SK-N-SH (cell line): ENCODE results near the gene FOXP2. TPM values are rescaled to one million over a fixed set of nuclear protein-coding genes. Genes with fewer than 3 reads are reported as not detected.

Experiments
- CTCF ChIA-PET: fragments of 300-600, 350-600 bp; formaldehyde crosslinking; extraction: SDS; loops from one replicate; lab custom pipeline; 2021; lab: Yijun Ruan, JAX
- POLR2A ChIA-PET: fragments of 350-600 bp; sonication (Branson Sonifier 250); formaldehyde crosslinking; extraction: SDS; loops from one replicate; lab custom pipeline; 2020; ENCODE audit warnings: antibody characterized with exemption, inconsistent platforms; lab: Yijun Ruan, JAX
- DNase-seq: peaks from one replicate; pipeline ENCODE4 v3.0.0; 2012
- H2AFZ ChIP-seq: fragments of 200-600 bp; sonication (generic); 2 replicates; pipeline ENCODE4 v1.8.1; 2016; ENCODE audit warnings: antibody characterized with exemption, mild to moderate bottlenecking, low read depth
- H3F3A ChIP-seq: fragments of 200-600 bp; sonication (generic); replicated peaks from 2 replicates; pipeline ENCODE3; 2016; ENCODE audit warnings: antibody characterized with exemption, mild to moderate bottlenecking; ENCODE audit not compliant: insufficient read depth
- H3K27ac ChIP-seq, 2 experiments: fragments of 200-500 bp in 1 of 2; fragments of 200-600 bp in 1 of 2; sonication (Bioruptor generic) in 1 of 2; sonication (generic), shearing (Covaris generic) in 1 of 2; 2 replicates each; pipeline versions ENCODE4 v1.5.1 to v1.6.1; 2014 to 2016; ENCODE audit warnings: low read depth in 2 of 2, inconsistent platforms in 1 of 2, low read length in 1 of 2, mild to moderate bottlenecking in 1 of 2, mixed read lengths in 1 of 2
- H3K27me3 ChIP-seq: fragments of 200-600 bp; sonication (generic), shearing (Covaris generic); 2 replicates; pipeline ENCODE4 v1.6.1; 2016; ENCODE audit warnings: mixed run types; ENCODE audit not compliant: insufficient read depth
- H3K36me3 ChIP-seq, 2 experiments: fragments of 200-500 bp in 1 of 2; fragments of 200-600 bp in 1 of 2; sonication (Bioruptor generic) in 1 of 2; sonication (generic) in 1 of 2; replicated peaks in 1 of 2; 2 replicates each; pipeline versions ENCODE3 to v1.5.1; 2014 to 2016; ENCODE audit warnings: low read length in 1 of 2, mild to moderate bottlenecking in 1 of 2; ENCODE audit not compliant: insufficient read depth in 2 of 2, control insufficient read depth in 1 of 2
- H3K4me1 ChIP-seq, 2 experiments: fragments of 200-500 bp in 1 of 2; fragments of 200-600 bp in 1 of 2; sonication (Bioruptor generic) in 1 of 2; sonication (generic), shearing (Covaris generic) in 1 of 2; 2 replicates each; pipeline versions ENCODE4 v1.5.1 to v1.6.1; 2014 to 2016; ENCODE audit warnings: low read depth in 1 of 2, low read length in 1 of 2, mixed run types in 1 of 2; ENCODE audit not compliant: insufficient read depth in 2 of 2, control insufficient read depth in 1 of 2
- H3K4me2 ChIP-seq: fragments of 200-600 bp; sonication (generic), shearing (Covaris generic); 2 replicates; pipeline ENCODE4 v1.6.1; 2017; ENCODE audit warnings: mixed run types
- H3K4me3 ChIP-seq, 2 experiments: fragments of 200-500 bp in 1 of 2; fragments of 200-600 bp in 1 of 2; sonication (Bioruptor generic) in 1 of 2; sonication (generic), shearing (Covaris generic) in 1 of 2; 2 replicates each; pipeline versions ENCODE4 v1.5.1 to v1.8.1; 2014 to 2016; ENCODE audit warnings: low read depth in 2 of 2, inconsistent platforms in 1 of 2, low read length in 1 of 2, mild to moderate bottlenecking in 1 of 2, mixed read lengths in 1 of 2, moderate library complexity in 1 of 2
- H3K79me2 ChIP-seq: fragments of 200-600 bp; sonication (generic); 2 replicates; pipeline ENCODE4 v1.8.1; 2017; ENCODE audit warnings: mild to moderate bottlenecking; ENCODE audit not compliant: insufficient read depth
- H3K9ac ChIP-seq: fragments of 200-600 bp; sonication (generic); 2 replicates; pipeline ENCODE4 v1.6.1; 2017; ENCODE audit warnings: mixed run types
- H3K9me2 ChIP-seq: fragments of 200-600 bp; sonication (generic); 2 replicates; pipeline ENCODE4 v1.6.1; 2017; ENCODE audit warnings: mixed run types
- H3K9me3 ChIP-seq: fragments of 200-600 bp; sonication (generic); 2 replicates; pipeline ENCODE4 v1.6.1; 2017; ENCODE audit warnings: mixed run types, mild to moderate bottlenecking, moderate library complexity
- H4K20me1 ChIP-seq: fragments of 200-600 bp; sonication (generic); 2 replicates; pipeline ENCODE4 v1.6.1; 2017; ENCODE audit warnings: mild to moderate bottlenecking, mixed run types; ENCODE audit not compliant: insufficient read depth
- ELF1 ChIP-seq: IDR thresholded peaks from 2 replicates; pipeline ENCODE4 v1.4.0; 2012
- FOXJ3 ChIP-seq: sonication (generic); formaldehyde crosslinking; IDR thresholded peaks from 2 replicates; pipeline ENCODE4 v1.5.1; 2020; ENCODE audit warnings: mild to moderate bottlenecking, missing genetic modification reagents
- MEF2A ChIP-seq: IDR thresholded peaks from 2 replicates; pipeline ENCODE4 v1.4.0; 2012; ENCODE audit warnings: low read depth, borderline replicate concordance
- POLR2AphosphoS5 ChIP-seq: IDR thresholded peaks from 2 replicates; pipeline ENCODE4 v1.6.1; 2012; ENCODE audit warnings: low read depth, low read length
- RCOR1 ChIP-seq: fragments of 150-350 bp; IDR thresholded peaks from 2 replicates; pipeline ENCODE4 v1.6.1; 2017; ENCODE audit warnings: antibody characterized with exemption, low read length
- RFX5 ChIP-seq: IDR thresholded peaks from 2 replicates; pipeline ENCODE4 v1.6.1; 2012; ENCODE audit warnings: mild to moderate bottlenecking, improper control_type of control experiment, low read length
- TAF1 ChIP-seq: IDR thresholded peaks from 2 replicates; pipeline ENCODE4 v1.6.1; 2012; ENCODE audit warnings: low read depth, mild to moderate bottlenecking, low read length, moderate library complexity, borderline replicate concordance
- YY1 ChIP-seq: IDR thresholded peaks from 2 replicates; pipeline ENCODE4 v1.4.0; 2012; ENCODE audit warnings: low read depth, mild to moderate bottlenecking
- WGBS: methylation state at CpG from one replicate; pipeline ENCODE4 v1.1.6; 2017; ENCODE audit warnings: low lambda C conversion rate; 5-methylcytosine and 5-hydroxymethylcytosine counted together
- polyA plus RNA-seq, 3 experiments: library from polyadenylated mRNA; depleted of rRNA; stranded (reverse); fragments of >200 nt; gene quantifications; 2 replicates each; pipeline ENCODE4 v1.2.3, GENCODE V29; 2012
- TF ChIP-seq, protein P1 (sequence below): IDR thresholded peaks from 2 replicates; pipeline ENCODE4 v1.6.1; 2012; ENCODE audit warnings: mild to moderate bottlenecking, low read depth, low read length, moderate library complexity
- TF ChIP-seq, protein P2 (sequence below): IDR thresholded peaks from 2 replicates; pipeline ENCODE4; 2012
- TF ChIP-seq, protein P3 (sequence below): fragments of 150-350 bp; IDR thresholded peaks from 2 replicates; pipeline ENCODE4 v1.6.1; 2016; ENCODE audit warnings: mild to moderate bottlenecking, low read depth, low read length
- TF ChIP-seq, protein P4 (sequence below): IDR thresholded peaks from 2 replicates; pipeline ENCODE4 v1.4.0; 2012; ENCODE audit warnings: low read depth, borderline replicate concordance
- TF ChIP-seq, protein P5 (sequence below): IDR thresholded peaks from 2 replicates; pipeline ENCODE4 v1.4.0; 2012; ENCODE audit warnings: low read depth, borderline replicate concordance

Gene FOXP2
- polyA plus RNA-seq, 1 of the 3 experiments (the other 2 are of a cell fraction): not detected

DNA sequence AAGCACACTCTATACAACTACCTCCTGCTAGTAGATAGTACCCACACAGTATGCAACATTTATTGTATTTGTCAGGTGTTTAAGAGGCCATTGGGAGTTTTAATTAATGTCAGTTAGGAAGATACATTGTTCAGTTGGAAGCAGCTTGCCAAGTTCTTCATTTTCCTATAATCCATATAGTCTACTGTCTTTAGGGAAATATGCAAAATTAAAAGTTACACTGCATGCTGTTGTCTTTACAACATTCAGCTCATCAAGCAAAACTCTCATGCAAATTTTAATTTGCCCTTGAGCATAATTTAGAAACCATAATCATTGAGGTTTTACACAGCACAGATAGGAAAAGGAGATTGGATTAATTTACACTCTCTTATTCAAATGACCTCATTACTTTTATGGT, 17.4 kb downstream of the FOXP2 start:
- CTCF ChIA-PET: no interaction called here
- TF ChIP-seq, protein P1, sequence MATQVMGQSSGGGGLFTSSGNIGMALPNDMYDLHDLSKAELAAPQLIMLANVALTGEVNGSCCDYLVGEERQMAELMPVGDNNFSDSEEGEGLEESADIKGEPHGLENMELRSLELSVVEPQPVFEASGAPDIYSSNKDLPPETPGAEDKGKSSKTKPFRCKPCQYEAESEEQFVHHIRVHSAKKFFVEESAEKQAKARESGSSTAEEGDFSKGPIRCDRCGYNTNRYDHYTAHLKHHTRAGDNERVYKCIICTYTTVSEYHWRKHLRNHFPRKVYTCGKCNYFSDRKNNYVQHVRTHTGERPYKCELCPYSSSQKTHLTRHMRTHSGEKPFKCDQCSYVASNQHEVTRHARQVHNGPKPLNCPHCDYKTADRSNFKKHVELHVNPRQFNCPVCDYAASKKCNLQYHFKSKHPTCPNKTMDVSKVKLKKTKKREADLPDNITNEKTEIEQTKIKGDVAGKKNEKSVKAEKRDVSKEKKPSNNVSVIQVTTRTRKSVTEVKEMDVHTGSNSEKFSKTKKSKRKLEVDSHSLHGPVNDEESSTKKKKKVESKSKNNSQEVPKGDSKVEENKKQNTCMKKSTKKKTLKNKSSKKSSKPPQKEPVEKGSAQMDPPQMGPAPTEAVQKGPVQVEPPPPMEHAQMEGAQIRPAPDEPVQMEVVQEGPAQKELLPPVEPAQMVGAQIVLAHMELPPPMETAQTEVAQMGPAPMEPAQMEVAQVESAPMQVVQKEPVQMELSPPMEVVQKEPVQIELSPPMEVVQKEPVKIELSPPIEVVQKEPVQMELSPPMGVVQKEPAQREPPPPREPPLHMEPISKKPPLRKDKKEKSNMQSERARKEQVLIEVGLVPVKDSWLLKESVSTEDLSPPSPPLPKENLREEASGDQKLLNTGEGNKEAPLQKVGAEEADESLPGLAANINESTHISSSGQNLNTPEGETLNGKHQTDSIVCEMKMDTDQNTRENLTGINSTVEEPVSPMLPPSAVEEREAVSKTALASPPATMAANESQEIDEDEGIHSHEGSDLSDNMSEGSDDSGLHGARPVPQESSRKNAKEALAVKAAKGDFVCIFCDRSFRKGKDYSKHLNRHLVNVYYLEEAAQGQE: no peak
- TF ChIP-seq YY1: no peak
- TF ChIP-seq, protein P2, sequence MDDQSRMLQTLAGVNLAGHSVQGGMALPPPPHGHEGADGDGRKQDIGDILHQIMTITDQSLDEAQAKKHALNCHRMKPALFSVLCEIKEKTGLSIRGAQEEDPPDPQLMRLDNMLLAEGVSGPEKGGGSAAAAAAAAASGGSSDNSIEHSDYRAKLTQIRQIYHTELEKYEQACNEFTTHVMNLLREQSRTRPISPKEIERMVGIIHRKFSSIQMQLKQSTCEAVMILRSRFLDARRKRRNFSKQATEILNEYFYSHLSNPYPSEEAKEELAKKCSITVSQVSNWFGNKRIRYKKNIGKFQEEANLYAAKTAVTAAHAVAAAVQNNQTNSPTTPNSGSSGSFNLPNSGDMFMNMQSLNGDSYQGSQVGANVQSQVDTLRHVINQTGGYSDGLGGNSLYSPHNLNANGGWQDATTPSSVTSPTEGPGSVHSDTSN: no peak
- TF ChIP-seq, all 33 proteins: peak for 0
- H3K27ac ChIP-seq: no peak overlapping the region
- H3K9me3 ChIP-seq: no peaks in the 10 kb centered on the region
- no peaks in the 10 kb centered on the region; the same call in 1 of the 2 replicates for H3K9me2 ChIP-seq
- no peak overlapping the region for H2AFZ ChIP-seq
- no peaks in the 10 kb centered on the region for H3K36me3 ChIP-seq
- H3K79me2 ChIP-seq: no peaks in the 10 kb centered on the region
- DNase-seq: no peak
- no peak overlapping the region for H3K9ac ChIP-seq
- POLR2A ChIA-PET: no interaction called here
- no peaks in the 10 kb centered on the region for H3K4me1 ChIP-seq
- no peaks in the 10 kb centered on the region; the same call in 1 of the 2 replicates for H3K27me3 ChIP-seq
- no peak overlapping the region for H3K4me2 ChIP-seq
- H3F3A ChIP-seq: no peaks in the 10 kb centered on the region
- H4K20me1 ChIP-seq: no peaks in the 10 kb centered on the region
- no peak overlapping the region for H3K4me3 ChIP-seq

DNA sequence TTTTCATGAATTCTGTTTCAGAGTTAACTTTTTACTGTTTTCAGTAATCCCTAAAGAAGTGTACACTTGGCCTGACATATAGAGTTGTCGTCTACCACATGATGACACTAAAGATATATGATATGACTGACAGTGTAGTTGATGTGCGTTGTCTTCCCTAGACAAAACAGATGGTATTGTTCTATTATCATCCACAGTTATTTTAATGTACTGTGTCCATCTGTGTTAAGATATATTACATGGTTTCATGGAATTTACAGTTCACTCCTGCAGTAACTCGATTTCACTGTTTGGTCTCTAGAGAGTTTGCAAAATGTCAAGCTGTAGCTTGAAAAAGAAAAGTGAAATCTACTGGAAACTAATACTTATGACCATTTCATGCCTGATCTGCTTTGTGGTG, 18.1 kb downstream of the FOXP2 start:
- H3K9ac ChIP-seq: no peak overlapping the region
- H2AFZ ChIP-seq: no peak overlapping the region
- H3K9me3 ChIP-seq: no peaks in the 10 kb centered on the region
- no peak overlapping the region for H3K27ac ChIP-seq
- no peaks in the 10 kb centered on the region; the same call in 1 of the 2 replicates for H3K9me2 ChIP-seq
- no peak overlapping the region for H3K4me2 ChIP-seq
- ChIA-PET POLR2A (no interaction called here), CTCF (no interaction called here)
- H3K27me3 ChIP-seq: no peaks in the 10 kb centered on the region; the same call in 1 of the 2 replicates
- H3K4me1 ChIP-seq: no peaks in the 10 kb centered on the region
- 9% methylated on average over 3 of the region's 3 CpGs for whole genome bisulfite sequencing
- DNase-seq: no peak
- TF ChIP-seq RCOR1 (no peak), POLR2AphosphoS5 (no peak), RFX5 (no peak), MEF2A (no peak), TAF1 (no peak), FOXJ3 (CRISPR knock-in tag) (no peak), ELF1 (no peak)
- TF ChIP-seq, protein P3, sequence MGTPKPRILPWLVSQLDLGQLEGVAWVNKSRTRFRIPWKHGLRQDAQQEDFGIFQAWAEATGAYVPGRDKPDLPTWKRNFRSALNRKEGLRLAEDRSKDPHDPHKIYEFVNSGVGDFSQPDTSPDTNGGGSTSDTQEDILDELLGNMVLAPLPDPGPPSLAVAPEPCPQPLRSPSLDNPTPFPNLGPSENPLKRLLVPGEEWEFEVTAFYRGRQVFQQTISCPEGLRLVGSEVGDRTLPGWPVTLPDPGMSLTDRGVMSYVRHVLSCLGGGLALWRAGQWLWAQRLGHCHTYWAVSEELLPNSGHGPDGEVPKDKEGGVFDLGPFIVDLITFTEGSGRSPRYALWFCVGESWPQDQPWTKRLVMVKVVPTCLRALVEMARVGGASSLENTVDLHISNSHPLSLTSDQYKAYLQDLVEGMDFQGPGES: no peak
- TF ChIP-seq, protein P4, sequence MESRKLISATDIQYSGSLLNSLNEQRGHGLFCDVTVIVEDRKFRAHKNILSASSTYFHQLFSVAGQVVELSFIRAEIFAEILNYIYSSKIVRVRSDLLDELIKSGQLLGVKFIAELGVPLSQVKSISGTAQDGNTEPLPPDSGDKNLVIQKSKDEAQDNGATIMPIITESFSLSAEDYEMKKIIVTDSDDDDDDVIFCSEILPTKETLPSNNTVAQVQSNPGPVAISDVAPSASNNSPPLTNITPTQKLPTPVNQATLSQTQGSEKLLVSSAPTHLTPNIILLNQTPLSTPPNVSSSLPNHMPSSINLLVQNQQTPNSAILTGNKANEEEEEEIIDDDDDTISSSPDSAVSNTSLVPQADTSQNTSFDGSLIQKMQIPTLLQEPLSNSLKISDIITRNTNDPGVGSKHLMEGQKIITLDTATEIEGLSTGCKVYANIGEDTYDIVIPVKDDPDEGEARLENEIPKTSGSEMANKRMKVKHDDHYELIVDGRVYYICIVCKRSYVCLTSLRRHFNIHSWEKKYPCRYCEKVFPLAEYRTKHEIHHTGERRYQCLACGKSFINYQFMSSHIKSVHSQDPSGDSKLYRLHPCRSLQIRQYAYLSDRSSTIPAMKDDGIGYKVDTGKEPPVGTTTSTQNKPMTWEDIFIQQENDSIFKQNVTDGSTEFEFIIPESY: no peak
- TF ChIP-seq, protein P5, sequence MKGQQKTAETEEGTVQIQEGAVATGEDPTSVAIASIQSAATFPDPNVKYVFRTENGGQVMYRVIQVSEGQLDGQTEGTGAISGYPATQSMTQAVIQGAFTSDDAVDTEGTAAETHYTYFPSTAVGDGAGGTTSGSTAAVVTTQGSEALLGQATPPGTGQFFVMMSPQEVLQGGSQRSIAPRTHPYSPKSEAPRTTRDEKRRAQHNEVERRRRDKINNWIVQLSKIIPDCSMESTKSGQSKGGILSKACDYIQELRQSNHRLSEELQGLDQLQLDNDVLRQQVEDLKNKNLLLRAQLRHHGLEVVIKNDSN: no peak
- no peaks in the 10 kb centered on the region for H3K79me2 ChIP-seq
- no peak overlapping the region for H3K4me3 ChIP-seq
- H3F3A ChIP-seq: no peaks in the 10 kb centered on the region
- H3K36me3 ChIP-seq: no peaks in the 10 kb centered on the region
- H4K20me1 ChIP-seq: no peaks in the 10 kb centered on the region
